GM18868 (cell line): Measurements from ENCODE around the gene FAM118B.

Experiments used
- ATAC-seq: cut with Tn5 transposase; IDR thresholded peaks from one replicate; pipeline ENCODE4 v1.9.1; 2021; ENCODE audit warnings: mild to moderate bottlenecking, moderate library complexity; ENCODE audit not compliant: unreplicated experiment

The FAM118B gene

GRCh38 chr11:126186025-126186698 is 25.4 kb upstream of the FAM118B start:
- no peak for ATAC-seq

DNA sequence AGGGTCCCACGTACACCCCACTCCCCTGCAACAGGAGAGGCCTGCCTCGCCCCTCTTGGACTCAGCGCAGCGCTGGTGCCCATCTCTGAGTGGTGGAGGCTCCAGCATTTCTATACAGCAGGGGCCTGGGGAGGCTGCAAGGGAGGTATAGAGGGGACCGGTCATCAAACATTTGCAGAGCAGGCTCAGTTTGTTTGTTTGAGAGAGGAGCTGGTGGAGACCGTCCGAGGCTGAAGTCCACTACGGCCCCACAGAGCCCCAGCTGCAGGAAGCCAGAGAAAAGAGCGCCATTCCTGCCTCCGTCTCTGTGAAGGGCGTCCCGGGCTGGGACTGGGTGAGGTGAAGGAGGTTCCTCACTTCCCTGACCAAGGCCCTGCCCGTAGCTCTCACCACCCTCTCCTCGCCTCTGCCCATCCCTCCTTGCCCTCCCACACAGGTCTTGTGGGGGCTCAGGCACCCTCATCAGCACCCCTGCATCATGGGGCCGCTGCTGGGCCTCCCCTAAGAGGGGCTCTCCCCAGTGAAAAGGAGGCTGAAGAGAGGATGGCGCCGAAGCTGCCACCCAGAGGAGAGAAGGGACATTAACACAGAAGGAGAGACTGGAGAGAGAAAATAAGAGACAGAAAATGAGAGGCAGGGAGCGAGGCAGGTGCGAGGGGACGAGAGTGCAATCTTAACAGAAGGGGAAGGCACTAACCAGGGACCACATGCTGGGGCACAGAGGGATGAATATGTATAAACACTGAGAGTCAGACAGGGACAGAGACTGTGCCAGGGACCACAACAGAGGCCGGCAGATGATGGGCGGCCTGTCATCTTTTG is 24.7 kb upstream of the FAM118B start:
- no peak for ATAC-seq

- ATAC-seq: peak; percentile 71
Measured at GRCh38 chr11:126188332-126189108, 23.1 kb upstream of the FAM118B start.

GRCh38 chr11:126189109-126189929 is 22.3 kb upstream of the FAM118B start:
- ATAC-seq: peak; percentile 48

DNA sequence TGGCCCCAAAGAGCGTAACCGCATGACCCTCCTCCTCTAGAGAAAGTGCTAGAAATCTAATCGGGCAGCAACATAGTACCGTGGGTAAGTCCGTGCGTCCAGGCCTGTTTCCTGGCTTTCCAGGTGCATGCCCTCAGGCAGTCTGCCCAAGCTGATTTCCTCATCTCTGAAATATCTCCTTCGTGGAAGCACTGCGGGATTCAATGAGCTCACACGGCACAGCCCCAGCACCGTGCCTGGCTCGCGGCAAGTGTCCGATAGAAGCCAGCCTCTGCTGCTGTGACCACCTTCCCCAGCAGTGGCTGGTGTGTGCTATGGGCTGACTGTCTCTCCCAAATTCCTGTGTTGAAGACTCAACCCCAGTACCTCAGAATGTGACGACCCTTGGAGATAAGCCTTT is 20.8 kb upstream of the FAM118B start:
- no peak for ATAC-seq

DNA sequence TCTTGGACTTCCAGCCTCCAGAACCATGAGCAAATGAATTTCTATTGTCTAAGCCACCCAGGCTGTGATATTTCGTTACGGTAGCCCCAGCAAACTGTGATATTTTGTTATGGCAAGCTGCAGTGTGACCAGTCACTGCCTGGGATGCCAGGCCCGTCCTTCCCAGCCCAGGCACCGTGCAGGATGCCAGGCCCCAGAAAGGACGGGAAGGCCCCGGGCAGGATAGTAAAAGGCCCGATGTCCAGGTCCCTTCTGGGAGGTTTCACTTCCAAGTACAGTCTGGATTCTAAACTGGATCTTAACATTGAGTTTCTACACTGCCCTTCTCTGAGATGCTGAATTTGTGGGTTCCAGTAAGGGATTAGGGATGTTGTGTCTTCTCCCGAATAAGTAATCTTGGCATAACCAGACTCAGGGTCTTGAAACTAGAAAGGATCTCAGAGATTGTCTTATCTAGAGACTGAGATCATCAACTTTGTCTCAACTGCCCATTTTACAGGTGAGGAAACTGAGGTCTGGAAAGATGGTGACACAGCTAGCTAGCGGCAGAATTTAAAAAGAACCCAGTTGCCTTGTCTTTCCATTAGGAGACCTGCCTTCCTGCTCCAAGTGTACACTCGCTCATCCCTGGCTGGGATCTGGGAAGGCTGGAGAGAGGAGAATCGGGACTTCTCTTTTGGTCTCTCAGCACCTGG is 20.1 kb upstream of the FAM118B start:
- ATAC-seq: no peak

DNA sequence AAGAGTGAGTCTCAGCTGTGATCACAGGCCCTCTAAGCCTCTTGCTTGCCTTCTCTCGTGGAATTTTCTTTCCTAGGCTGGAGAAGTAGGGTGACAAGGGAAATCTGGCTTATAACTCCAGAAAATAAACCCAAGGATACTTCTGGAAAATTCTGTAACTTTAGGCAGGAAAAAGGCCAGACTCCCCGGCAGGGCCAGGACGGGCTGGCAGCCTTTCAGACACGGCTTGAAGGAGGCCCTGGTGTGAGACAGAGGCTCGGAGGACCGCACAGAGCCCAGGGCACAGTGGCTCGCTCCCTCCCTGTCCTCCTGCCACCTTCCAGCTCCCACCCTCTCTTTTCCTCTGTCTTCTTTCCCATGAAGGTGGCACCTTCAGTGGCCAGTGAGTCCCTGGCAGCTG is 19.2 kb upstream of the FAM118B start:
- no peak for ATAC-seq

DNA sequence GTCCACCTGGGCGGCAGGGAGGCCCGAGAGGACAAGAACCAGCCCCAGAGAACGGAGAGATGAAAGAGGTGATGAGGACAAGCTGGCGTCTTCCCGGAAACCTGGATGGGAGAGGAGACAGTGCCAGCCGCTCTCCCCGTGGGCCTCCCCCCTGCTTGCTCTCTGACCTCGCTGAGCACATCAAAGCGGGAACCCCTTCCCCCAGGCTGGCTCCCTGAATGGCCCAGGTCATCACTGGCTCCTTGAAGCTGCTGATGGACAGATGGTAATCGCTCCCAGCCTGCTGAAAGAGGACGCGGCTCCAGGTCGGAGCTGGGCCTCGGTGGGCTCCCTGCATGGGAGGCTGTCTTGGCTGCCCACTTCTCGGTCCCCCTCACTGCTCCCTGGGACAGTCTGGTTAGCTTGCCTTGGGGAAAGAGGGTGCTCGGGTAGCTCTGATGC is 18.5 kb upstream of the FAM118B start:
- ATAC-seq: no peak

DNA sequence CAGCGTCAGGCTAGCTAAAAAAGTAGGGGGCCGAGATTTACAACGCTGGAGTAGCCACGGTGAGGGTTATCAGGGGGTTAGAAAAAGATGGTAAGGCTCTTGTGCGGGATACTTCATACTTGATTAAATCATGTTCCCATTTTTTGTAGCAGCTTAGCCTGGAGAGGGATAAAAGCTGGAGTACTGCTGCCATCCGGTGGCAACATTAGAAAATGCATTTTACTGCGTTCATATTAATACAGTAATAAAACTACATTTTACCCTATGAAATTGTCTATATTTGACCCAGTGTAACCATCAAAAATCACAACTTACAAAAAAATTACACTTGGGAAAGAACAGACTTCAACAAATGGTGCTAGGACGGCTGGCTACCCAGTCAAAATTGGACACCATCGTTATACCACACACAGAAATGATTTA is 17.4 kb upstream of the FAM118B start:
- ATAC-seq: no peak

GRCh38 chr11:126195119-126195518 is 16.5 kb upstream of the FAM118B start:
- no peak for ATAC-seq

- ATAC-seq: no peak
Measured at GRCh38 chr11:126197277-126197939, 14.2 kb upstream of the FAM118B start.

GRCh38 chr11:126198648-126199047 is 12.9 kb upstream of the FAM118B start:
- ATAC-seq: no peak

- no peak for ATAC-seq
Measured at GRCh38 chr11:126202646-126203359, 8.8 kb upstream of the FAM118B start.

DNA sequence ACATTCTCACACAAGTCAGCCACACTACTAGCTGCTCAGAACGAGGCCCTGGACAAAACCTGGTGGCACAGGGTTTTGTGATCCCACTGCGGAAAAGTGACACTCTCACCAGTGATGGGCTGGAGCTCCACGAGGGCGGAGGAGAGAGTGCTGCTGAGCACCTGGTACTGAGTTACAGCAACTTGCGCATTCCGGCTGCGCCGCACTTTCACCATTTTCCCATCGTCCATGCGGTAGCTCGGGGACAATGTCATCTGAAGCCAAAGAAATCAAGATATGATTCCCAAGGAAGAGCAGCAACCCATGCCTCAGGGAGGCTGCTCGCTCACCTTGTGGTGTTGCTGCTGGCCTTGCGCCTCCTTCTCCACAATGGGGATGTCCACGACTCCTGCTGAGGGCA is 6.2 kb upstream of the FAM118B start:
- ATAC-seq: no peak

GRCh38 chr11:126207896-126208295 is 3.7 kb upstream of the FAM118B start:
- no peak for ATAC-seq

DNA sequence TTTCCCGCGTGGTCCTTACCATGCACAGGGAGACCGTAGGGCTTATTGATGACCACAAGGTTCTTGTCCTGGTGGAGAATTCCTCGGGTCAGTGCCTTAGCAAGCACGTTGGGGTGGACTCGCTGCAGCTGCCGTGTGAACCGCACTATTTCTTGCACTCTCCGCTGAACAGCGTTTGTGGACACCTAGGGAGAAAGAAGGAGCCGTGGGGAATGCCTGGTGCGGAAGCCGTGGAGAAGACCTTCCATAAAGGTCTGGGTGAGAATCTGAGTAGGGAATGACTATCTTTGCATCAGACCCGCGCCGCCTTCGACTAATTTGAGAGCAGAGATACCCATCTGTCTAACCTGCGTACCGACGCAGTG is 729 bp upstream of the FAM118B start:
- no peak for ATAC-seq

DNA sequence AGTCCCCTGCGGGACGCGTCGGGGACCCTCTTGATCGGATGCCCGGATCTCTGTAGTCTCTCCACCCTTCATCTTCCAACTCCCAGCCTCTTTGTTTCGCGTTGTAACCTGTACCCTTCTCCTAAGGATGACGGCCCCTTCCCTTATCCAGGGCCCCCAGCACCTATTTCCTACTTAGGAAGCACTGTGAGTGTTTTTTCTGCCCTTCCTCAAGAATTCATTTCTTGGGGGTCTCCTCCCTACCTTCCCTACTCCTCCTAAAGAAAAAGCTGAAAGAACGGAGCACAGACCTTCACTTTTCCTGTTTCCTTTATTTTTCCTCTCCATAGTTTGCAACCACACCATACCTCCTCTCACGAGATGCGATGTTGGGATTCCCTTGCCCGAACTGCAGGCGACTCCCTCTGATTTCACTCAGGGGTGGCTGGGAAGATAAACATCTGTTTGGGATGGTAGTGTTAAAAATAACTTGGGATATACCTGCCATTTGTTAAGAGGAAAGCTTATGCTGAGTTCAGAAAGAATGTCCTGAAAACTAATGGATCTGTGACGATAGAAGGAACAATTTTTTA is 593 bp downstream of the FAM118B start:
- ATAC-seq: no peak

GRCh38 chr11:126214441-126214840 is 2.9 kb downstream of the FAM118B start:
- no peak for ATAC-seq

GRCh38 chr11:126214841-126215240 is 3.3 kb downstream of the FAM118B start:
- no peak for ATAC-seq
